Nephron progenitor cell (in vitro differentiated cells): ENCODE results near the gene TDRD9.
A peak's percentile ranks its signal among the peaks of the same experiment; 100 is the strongest.
"Not testable (repeated sequence)": the region's sequence is repeated elsewhere in the genome, so short reads cannot be mapped to it uniquely, and the experiment has no call there.

ENCODE experiments used
- DNase-seq: peaks from one replicate; pipeline ENCODE4 v3.0.0; 2021
- H3K27ac Mint-ChIP-seq: 2 replicates; pipeline ENCODE4 v1.8.0; 2021; ENCODE audit warnings: mild to moderate bottlenecking, moderate library complexity, mixed read lengths
- H3K27me3 Mint-ChIP-seq: 2 replicates; pipeline ENCODE4 v1.8.0; 2021; ENCODE audit warnings: mild to moderate bottlenecking, low read depth, mixed read lengths; ENCODE audit not compliant: poor library complexity
- H3K36me3 Mint-ChIP-seq: 2 replicates; pipeline ENCODE4 v1.8.0; 2021; ENCODE audit warnings: low read depth, mixed read lengths
- H3K4me1 Mint-ChIP-seq: 2 replicates; pipeline ENCODE4 v1.8.0; 2021; ENCODE audit warnings: mixed read lengths
- H3K4me3 Mint-ChIP-seq: 2 replicates; pipeline ENCODE4 v1.8.0; 2021; ENCODE audit warnings: mild to moderate bottlenecking, moderate library complexity, mixed read lengths
- H3K9me3 Mint-ChIP-seq: 2 replicates; pipeline ENCODE4 v1.8.0; 2021; ENCODE audit warnings: mild to moderate bottlenecking, moderate library complexity, mixed read lengths
- TF ChIP-seq, protein P1 (sequence below): fragments of 200-600 bp; sonication (generic); IDR thresholded peaks from 2 replicates; pipeline ENCODE4 v1.5.0; 2021; ENCODE audit warnings: antibody characterized with exemption

TDRD9 gene

DNA sequence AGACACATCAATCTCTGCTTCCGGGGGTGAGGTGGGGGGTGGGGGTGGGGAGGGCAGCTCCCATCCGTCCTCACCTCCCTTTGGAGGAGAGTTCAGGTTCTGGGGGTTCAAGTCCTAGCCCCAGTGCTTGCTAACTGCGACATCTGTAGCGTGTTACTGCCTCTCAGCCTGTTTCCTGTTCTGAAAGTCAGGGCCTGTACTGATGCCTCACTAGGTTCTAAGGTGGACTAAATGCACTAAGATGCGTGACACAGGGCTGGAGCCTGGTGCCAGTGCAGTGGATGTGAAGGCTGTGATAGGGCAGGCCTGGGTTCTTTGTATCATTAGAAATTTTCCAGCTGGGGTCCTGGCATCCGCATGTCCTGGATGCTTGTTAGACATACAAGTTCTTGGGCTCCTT is 17.3 kb upstream of the TDRD9 start:
- H3K9me3 Mint-ChIP-seq: no peaks in the 10 kb centered on the region
- no peaks in the 10 kb centered on the region for H3K27me3 Mint-ChIP-seq
- TF ChIP-seq, protein P1, sequence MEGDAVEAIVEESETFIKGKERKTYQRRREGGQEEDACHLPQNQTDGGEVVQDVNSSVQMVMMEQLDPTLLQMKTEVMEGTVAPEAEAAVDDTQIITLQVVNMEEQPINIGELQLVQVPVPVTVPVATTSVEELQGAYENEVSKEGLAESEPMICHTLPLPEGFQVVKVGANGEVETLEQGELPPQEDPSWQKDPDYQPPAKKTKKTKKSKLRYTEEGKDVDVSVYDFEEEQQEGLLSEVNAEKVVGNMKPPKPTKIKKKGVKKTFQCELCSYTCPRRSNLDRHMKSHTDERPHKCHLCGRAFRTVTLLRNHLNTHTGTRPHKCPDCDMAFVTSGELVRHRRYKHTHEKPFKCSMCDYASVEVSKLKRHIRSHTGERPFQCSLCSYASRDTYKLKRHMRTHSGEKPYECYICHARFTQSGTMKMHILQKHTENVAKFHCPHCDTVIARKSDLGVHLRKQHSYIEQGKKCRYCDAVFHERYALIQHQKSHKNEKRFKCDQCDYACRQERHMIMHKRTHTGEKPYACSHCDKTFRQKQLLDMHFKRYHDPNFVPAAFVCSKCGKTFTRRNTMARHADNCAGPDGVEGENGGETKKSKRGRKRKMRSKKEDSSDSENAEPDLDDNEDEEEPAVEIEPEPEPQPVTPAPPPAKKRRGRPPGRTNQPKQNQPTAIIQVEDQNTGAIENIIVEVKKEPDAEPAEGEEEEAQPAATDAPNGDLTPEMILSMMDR: no peak
- no peak overlapping the region for H3K27ac Mint-ChIP-seq
- peaks cover 49% of the 10 kb centered on the region for H3K36me3 Mint-ChIP-seq
- no peak for DNase-seq
- H3K4me3 Mint-ChIP-seq: no peak overlapping the region
- peaks cover 13% of the 10 kb centered on the region for H3K4me1 Mint-ChIP-seq

DNA sequence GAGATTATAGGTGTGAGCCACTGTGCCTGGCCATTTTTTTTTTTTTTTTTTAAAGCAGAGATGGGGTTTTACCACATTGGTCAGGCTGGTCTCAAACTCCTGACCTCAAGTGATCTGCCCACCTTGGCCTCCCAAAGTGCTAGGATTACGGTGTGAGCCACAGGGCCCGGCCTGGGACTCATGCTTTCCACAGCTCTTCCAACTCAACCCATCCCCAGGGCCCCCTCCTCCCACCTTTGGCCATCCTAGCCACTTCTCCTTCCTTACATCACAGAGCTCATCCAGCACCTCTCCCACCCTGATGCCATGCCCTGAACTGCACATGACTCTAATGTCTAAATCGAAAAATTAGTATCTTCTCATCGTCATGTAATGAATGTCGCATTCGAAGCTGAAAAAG is 12.6 kb upstream of the TDRD9 start:
- DNase-seq: no peak
- Mint-ChIP-seq H3K27me3 (no peaks in the 10 kb centered on the region), H3K36me3 (peaks cover 42% of the 10 kb centered on the region), H3K4me3 (no peak overlapping the region), H3K27ac (no peak overlapping the region), H3K4me1 (peaks cover 9% of the 10 kb centered on the region), H3K9me3 (no peaks in the 10 kb centered on the region)
- TF ChIP-seq, protein P1: no peak

DNA sequence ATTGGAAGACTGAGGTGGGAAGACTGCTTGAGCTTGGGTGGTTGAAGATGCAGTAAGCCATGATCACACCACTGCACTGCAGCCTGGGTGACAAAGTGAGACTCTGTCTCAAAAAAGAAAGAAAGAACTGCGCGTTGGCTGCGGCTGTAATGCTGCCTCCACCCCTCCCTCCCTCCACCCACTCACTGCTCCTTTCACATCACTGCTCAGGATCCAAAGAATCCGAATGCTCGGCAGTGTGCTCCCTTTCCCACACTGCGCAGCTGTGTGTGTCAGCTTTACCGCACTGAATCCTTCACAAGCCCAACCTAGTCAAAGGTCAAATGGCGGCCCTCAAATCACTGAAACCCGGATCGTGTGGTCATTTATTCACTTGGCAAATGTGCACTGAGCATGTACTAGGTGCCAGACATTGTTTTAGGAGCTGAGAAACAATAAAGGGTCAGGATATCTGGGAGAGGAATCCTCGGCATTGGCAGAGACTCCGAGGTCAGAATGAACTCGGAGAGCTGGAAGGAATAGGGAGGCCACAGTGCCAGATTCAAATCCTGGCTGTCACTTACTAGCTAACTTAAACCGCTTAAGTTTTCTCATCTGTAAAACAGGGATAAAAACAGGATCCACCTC is 11.5 kb upstream of the TDRD9 start:
- TF ChIP-seq, protein P1: no peak
- Mint-ChIP-seq H3K4me3 (no peak overlapping the region), H3K9me3 (no peaks in the 10 kb centered on the region), H3K36me3 (peaks cover 43% of the 10 kb centered on the region), H3K27ac (no peak overlapping the region), H3K4me1 (peaks cover 12% of the 10 kb centered on the region), H3K27me3 (no peaks in the 10 kb centered on the region)
- DNase-seq: no peak

DNA sequence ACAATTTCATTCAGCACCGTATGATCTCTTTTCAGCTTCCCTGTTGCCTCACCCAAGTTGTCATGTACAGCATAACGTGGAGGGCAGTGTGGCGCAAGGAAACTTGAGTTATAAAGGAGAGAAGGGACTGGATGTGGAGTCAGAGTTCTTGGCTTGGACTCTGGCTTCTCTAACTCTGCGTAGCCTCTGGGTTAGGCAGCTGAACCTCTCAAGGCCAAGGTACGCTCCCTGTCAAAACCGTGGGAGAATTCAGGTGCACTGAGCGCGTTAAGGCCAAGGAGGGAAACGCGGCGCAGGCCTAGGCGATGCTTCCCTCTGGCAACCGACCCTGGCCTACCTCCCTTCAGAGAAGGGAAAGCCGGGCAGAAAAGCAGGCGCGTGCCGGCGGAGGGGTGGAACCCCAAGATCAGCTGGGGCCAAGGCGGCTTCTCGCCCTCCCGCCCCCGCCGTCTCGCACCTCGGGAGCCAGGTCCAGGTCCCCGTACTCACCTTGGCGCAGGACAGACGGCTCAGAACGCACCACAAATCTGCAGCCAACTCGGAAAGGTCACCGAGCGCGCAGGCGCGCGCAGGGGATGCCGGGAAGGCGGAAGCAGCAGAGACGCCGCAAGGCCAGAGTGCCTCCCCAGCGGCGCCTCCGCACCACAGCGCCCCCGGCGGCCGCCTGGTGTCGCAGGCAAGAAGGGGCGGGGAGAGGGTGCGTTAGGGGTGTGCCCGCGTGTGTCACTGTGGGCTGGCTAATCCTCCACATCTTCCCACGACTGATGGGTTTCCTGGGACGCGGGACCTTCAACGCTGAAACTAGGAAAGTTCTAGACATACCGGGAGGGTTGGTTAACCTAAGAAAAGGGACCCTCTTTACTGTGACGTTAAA is 7.0 kb upstream of the TDRD9 start:
- TF ChIP-seq, protein P1: peak; percentile 97
- no peaks in the 10 kb centered on the region for H3K9me3 Mint-ChIP-seq
- H3K36me3 Mint-ChIP-seq: peaks cover 10% of the 10 kb centered on the region
- peak; percentile 95 for DNase-seq
- H3K4me1 Mint-ChIP-seq: peaks cover 29% of the 10 kb centered on the region
- H3K4me3 Mint-ChIP-seq: peak overlapping the region; percentile 96
- H3K27me3 Mint-ChIP-seq: no peaks in the 10 kb centered on the region
- peak overlapping the region; percentile 85 for H3K27ac Mint-ChIP-seq

DNA sequence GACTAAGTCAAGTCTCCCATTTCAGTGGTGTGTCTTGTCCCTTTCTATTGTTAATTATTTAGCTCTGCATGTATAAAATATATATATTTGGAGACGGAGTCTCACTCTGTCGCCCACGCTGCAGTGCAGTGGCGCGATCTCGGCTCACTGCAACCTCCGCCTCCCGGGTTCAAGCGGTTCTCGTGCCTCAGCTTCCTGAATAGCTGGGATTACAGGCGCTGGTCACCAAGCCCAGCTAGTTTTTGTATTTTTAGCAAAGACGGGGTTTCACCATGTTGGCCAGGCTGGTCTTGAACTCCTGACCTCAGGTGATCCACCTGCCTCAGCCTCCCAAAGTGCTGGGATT is 6.4 kb upstream of the TDRD9 start:
- Mint-ChIP-seq H3K4me1 (peaks cover 29% of the 10 kb centered on the region), H3K4me3 (peak overlapping the region; percentile 96)
- DNase-seq, H3K36me3 Mint-ChIP-seq, H3K9me3 Mint-ChIP-seq, H3K27me3 Mint-ChIP-seq, H3K27ac Mint-ChIP-seq: not testable (repeated sequence)

DNA sequence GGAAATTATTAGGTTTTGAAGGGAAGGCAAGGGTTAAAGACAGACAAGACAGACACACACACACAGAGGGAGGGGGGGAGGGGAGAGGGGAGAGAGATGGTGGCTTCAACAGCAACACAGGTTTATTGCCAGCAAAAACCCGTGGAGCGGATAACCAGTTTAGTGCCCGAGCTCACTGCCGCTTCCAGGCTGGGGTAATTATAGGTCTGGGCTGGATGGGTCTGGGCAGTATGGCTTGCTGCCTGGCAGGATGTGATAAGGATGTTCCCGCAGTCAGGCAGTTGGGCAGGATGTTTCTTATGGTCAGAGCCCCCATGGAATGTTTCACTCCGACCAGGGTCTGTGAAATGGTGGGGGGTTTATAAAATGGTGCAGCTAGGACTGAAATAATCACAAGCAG is 4.4 kb upstream of the TDRD9 start:
- Mint-ChIP-seq H3K4me1 (peaks cover 29% of the 10 kb centered on the region), H3K27ac (peak overlapping the region; percentile 83), H3K27me3 (no peaks in the 10 kb centered on the region), H3K36me3 (peaks cover 9% of the 10 kb centered on the region), H3K4me3 (peak overlapping the region; percentile 67), H3K9me3 (peaks cover 4% of the 10 kb centered on the region)
- DNase-seq: no peak
- TF ChIP-seq, protein P1: no peak
